Stimulated activated CD4-positive, alpha-beta T cell treated with anti-CD3 and anti-CD28 coated beads, Interleukin-2, amount 100 ng/mL, for 24 hours (primary cell): ENCODE results near the gene FASN.

Source experiments
- DNase-seq, 2 donors: peaks; one replicate each; pipeline ENCODE4 v3.0.0-alpha.2; 2020

Gene FASN

DNA sequence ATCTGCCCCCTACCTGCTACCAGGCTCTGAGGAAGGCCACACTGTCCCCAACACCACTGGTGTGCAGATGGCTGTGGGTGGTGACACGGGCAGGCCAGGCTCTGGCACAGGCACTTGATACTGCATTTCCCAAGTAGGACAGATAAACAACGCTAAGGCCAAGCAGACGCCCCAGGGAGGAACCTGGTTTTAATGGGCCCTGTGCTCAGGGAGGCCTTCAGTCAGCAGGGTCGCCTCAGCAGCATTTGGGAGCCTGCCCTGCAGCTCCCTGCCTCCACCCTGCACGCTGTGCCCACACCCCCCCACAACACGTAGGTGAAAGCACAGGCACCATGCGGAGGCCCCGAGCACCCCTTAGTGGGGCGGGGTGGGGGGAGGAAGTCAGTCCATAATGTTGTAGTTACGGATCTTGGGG is 3.3 kb upstream of the FASN start:
- peak in 1 of 2 donors; percentile 8 for DNase-seq

DNA sequence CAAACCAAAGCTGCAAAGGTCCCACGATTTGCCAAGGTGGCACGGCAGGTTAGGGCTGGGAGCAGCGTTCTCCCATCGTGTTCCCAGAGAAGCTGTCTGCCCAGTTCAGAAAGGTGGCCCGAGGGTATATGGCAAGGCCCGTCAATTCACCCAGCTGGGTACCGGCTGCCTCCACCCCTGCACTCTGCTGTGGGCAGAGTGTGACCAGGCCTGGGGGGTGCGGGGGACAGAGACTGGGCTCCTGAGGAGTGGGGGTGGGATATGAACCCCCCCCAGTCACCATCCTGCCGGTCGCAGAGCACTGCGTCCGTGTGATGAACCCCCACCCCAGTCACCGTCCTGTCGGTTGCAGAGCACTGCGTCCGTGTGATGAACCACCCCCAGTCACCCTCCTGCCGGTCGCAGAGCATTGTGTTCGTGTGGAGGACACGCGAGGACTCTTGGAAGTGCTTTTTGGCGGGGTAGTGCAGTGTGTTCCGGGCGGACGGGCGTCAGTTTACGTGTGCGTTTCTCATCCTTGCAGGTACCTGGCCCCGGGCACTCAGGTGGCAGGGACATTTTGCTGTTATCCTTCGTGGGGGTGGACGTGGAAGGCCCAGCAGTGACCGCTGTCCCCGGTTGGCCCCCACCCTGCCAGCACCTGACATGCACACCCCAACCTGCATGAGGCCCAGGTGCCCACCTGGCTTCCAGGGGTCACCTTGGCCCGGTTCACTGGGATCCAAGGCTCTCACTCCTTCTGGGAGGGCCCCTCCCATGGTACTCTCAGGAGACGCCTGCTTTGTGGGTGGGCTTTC is 2.7 kb upstream of the FASN start:
- DNase-seq: peak in 1 of 2 donors; percentile 10

DNA sequence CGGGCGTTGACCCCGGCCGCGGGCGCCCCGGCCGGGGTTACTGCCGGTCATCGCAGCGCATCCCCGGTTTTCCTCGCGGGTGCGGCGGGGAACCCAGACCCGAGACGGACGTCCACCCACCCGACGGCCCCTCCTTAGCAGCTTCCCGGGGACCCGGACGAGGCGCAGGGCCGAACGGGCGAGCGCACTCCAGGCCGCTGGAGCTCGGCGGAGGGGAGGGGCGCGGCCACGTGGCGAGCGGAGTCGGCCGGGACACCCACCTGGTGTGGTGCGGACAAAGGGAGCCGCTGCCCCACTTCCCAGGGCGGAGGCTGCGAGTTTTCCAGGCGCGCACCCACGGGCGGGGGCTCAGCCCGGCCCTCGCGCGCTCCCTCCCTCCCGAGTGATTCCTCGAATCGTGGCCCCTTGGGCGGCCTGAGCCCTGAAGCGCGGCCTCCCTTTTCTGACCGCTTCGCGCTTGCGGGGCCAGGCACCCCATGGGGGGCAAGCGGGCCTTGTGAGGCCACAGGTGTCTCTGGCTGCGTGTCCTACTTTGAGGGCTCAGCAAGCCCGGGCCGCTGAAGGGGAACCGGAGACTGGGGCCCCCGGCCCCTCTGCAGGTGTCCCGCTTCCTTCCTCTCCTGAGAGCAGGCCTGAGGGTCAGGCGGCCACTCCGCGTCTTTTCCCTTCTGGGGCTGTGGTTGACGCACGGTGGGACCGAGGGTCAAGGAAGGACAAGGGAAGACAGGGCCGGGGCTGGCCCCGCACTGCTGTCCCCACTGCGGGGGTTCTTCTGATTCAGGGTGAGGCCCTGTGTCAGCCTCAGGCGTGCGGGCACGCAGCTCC is 1.1 kb upstream of the FASN start:
- DNase-seq: no peak

DNA sequence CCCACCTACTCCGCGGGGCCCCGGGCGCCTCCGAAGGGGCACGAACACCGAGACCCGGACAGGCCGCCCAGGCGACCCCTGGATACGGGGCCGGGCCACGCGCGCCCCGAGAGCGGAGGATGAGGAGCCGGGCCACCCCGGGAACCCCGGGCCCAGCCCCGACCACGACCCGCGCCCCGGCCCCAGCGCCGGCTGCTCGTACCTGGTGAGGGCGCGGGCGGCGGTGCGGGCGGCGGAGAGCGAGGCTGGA is 192 bp downstream of the FASN start:
- peak in 1 of 2 donors; percentile 49 for DNase-seq

DNA sequence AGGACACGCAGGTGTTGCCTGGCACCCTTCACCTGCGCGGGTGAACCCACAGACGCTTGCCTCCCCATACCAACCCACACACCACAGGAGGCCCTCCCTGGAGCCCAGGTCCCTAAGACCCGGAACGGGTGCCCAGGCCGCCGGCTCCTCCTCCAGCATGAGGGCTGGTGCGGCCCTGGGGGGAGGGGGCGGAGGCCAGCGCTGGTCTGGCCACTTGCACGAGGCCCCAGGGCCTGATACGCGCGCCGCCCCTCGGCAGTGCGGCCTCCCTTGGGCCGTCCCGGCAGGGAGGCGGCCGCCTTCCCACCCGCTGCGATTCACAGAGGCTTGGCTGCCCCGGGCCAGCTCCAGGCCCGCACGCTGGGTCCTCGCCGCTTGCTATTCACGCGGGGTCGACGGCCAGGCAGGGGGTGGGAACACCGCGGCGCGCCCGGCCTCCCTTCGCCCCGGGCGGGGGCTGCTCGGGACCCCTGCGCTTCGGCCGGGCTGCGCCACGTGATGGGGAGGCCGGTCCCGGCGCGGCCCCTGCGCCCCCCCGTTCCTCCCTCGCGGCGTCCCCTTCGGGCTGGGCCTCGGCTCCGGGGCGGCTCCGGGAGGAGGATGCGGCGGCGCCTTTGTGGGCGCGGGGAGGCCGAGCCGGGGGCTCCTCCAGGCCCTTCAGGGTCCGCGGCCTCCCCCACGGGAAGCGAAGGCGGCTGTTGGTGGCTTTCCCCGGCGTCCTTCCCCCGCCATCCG is 685 bp downstream of the FASN start:
- DNase-seq: peak in 1 of 2 donors; percentile 43

DNA sequence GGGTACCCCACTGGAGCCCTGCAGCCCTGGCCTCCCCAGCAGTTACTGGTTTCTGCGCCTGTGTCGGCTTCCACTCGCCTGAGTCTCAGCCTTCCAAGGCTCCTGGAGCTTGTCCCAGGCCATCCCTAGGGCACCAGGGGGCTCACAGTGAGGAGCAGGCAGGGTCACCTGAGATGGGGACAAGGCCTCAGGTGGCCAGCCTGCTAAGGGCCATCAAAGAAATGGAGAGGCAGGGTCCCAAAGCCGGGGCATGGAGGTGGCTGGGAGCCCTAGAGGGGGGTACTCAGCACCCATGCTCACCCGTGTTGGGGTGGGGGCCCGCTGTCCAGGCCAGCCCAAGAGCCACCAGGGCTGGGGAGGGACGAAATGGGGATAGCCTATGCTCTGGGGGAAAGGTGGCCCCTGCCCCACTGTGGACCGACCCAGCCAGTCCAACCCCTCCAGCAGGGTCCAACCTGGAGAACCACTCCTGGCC is 1.3 kb downstream of the FASN start:
- peak in 1 of 2 donors; percentile 13 for DNase-seq

DNA sequence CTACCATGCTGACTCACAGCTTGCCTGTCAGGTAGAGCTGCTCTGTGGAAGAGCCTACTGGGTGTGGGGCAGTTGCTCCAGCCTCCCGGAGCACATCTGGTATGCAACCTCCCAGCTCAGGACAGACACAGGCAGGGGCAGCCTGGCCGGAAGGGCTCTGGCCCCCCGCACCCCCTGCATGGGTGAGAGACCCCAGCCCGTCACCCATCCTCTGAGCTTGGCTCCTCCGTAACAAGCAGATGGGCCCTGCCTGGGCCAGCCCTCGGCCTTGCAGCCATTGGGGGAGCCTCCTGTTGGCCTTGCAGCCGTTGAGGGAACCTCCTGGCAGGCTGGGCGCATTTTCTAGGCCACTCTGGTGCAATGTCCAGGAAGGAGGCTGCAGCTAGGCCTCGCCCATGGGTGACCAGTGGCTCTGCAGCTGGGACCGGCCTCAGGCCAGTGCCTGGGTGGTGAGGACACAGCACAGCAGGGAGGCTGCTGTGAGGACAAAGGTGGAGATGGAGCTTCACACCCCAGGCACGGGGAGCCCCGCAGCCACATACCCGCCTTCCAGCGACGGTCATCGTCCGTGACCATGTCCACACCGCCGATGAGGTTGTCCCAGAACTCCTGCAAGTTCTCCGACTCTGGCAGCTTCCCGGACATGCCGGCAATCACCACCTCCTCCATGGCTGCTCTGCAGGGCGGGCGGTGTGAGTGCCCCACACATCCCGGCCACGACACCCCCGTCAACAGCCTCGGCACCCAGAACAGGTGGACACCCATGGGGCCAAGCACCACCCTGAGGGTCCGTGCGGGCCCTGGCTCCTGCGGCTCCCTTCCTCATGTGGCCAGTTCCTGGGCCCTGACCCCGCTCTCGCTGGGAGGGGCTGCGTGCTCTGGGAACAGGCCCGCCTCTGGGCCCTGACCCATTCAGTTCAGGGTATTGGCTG is 2.0 kb downstream of the FASN start:
- peak in 1 of 2 donors; percentile 4 for DNase-seq

DNA sequence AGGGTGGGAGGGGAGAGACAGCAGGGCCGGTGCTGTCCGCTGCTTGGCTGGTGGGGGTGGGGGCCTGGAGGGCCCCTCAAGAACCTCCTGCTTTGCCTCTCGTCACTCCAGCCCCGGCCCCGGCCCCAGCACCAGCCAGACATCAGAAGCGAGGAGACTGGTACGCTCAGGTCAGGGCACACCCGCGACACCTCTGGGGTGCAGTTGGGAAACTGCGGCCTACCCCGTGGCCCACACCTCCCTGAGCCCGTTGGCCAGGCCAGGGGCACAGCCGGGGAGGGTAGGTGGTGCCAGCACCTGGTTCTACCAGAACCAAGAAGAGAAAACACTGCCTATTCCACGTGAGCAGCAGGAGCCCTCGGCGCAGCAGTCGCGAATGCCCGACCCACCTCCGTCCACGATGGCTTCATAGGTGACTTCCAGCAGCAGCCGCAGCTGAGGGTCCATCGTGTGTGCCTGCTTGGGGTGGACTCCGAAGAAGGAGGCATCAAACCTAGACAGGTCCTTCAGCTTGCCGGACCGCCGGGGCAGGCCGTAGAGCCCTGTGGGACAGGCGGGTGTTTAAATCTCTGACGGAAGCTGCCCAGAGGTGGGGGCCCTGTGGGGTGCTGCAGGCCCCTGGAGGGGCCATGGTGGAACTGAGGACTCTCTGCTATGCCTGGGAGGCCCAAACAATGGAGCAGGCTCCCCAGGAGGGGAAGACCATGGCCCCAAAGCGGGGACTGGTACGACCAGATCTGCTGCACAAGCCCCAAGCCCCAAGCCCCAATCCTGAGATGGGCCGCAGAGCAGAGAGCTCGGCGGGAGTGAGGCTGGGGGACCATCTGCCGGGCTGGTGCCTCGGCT is 2.9 kb downstream of the FASN start:
- peak in 1 of 2 donors; percentile 4 for DNase-seq

DNA sequence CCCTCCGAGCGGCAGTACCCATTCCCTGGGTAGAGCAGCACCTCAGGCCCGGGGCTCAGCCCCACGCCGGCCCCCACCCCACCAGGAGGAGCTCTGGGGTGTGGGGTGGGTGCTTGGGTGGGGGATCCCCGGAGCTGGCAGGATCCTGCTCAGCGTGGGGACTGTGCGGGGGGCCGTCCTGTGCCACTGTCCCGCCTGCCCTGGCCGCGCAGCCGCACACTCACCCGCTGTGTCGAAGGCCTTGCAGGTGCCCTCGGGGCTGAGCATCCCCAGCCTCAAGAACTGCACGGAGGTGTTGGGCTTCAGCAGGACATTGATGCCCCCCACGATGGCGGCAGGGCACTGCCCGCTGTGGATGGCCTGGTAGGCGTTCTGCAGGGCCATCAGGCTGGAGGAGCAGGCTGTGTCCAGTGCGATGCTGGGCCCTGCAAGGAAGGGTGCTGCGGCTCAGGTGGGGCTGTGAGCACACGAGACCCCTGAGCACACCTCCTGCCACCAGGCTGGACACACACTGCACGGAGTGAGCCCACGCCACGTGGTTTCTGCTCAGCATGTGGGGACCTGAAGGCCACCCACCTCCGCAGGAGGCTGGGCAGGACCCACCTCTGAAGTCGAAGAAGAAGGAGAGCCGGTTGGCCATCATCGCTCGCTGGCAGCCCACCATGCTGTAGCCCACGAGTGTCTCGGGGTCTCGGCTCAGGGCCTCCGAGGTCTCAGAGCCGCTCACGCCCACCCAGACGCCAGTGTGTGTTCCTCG is 4.9 kb downstream of the FASN start:
- no peak for DNase-seq

DNA sequence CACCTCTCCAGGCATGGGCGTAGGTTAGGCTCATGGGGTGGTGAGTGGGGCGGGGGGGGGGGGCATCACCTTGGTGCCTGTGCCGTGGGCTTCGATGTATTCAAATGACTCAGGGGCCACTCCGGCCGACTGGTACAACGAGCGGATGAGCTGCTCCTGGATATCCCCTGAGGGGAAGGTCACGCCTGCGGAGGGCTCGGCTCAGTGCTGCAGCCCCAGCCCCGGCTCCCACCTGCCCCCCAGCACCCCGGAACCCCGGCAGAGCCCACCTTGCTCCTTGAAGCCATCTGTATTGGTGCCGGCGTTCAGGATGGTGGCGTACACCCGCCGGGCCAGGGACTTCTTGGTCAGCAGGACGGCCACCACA is 5.4 kb downstream of the FASN start:
- no peak for DNase-seq

DNA sequence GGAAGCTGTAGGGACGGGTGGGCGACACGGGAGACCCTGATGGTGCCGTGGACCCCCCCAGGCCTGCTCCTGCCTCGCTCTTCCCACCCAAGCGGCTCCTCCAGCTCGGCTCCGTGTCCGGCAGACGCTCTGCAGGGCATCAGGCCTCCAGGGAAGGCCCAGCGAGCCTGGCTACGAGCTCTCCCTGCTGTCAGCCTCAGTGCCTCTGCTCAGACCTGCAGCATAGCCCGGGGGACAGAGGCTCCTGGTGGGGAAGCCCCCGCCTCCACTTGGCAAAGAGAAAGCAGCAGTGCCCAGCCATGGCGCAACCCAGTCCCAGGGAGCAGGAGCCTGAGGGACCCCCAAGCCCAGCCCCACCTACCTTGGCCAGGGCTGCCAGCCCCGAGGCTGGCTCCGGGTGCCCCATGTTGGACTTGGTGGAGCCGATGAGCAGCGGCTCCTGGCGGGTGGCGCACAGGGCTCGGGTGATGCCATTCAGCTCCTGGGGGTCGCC is 5.9 kb downstream of the FASN start:
- no peak for DNase-seq

DNA sequence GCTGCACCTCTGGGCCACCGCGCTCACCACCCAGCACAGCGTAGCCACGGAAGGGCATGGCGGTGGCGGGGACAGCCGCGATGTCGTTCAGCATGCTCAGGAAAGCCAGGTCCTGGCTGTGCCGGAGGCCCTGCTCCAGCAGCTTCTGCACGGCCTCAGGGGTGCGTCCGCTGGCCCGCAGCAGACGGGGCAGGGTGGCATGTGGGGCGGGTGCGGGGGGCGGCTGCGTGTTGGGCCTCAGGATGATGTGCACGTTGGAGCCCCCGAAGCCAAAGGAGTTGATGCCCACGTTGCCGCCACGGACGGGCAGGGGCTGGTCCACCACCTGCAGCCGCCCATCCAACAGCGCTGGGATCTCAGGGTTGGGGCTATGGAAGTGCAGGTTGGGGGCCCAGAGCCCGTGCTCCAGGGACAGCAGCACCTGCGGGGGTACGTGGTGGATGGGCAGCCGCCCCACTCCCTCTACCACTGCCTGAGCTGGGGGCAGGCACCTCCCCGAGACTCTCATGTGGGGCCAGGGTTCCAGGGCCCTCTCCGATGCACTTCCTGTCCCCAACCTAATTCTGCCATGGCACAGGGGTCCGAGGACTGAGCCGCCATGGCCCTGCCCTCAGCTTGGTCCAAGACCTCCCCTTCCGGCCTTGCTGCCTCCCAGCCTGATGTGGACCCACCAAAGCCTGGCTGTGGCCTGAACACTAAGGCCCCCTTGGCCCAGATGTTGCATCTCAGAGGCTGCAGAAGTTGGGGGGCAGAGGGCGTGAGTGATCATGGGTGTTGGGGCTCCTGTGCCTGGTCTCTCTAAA is 6.6 kb downstream of the FASN start:
- DNase-seq: no peak

DNA sequence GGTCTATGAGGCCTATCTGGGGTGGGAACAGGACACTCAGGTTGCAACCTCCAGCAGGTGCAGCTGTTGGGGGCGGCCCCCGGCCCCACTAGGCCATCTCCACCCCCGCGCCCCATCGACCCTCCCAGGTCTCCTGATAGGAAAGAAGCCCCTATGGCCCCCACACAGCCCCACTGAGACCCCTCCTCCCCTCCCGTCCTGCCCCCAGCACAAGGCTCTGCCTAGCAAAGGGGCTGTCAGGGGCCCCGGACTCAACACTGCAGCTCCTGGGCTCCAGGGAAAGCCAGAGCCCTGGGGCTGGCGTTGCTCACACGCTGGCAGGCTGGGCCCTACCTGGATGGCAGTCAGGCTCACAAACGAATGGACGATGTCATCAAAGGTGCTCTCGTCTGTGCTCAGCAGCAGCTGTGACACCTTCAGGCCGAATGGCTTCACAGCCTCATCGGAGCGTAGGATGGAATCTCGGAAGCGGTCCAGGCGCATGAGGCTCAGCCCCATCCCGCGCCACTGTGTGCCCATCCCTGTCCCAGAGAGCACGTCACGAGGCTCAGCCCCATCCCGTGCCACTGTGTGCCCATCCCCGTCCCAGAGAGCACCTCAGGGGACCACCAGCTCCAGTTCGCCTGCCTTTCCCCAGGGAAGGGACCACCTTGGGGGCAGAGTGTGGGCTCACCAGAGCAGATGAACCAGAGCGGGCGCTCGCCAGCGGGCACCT is 7.3 kb downstream of the FASN start:
- no peak for DNase-seq

DNA sequence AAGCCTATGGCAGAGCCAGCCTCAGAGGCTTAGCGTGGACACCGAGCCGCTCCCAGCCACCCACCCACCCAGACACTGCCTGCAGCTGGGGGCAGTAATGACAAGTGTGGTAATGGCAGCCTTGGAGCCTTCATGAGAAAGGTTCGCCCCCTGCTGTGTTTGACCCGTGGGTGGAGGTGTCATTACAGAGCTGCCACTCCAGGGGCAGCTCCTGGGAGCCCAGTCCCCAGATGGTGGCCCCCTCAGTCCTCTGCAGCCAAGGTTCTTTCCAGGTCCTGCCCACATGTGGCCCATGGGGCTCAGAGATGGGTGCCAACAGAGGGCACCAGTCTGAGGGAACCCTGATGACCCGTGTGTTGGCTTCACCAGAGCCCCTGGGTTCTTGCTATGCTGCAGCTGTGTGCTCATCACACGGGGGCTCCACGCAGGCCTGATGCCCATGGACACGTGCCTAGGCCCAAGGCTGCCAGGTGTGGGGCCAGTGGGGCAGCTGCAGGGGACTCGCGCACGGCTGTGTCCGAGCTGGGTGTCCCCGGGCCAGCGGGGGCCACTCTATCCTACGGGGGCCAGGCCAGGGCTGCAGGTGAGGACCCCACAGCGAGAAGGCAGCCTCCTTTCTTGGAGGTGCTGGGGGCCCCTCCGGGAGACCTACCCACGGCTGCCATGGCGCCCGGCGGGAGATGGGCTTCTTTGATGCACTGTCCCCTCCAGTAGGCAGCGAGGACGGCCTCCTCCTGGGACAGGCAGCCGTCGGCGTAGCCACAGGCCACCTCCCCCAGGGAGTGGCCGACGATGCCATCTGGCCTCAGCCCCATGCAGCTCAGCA is 8.1 kb downstream of the FASN start:
- peak in 1 of 2 donors; percentile 3 for DNase-seq

DNA sequence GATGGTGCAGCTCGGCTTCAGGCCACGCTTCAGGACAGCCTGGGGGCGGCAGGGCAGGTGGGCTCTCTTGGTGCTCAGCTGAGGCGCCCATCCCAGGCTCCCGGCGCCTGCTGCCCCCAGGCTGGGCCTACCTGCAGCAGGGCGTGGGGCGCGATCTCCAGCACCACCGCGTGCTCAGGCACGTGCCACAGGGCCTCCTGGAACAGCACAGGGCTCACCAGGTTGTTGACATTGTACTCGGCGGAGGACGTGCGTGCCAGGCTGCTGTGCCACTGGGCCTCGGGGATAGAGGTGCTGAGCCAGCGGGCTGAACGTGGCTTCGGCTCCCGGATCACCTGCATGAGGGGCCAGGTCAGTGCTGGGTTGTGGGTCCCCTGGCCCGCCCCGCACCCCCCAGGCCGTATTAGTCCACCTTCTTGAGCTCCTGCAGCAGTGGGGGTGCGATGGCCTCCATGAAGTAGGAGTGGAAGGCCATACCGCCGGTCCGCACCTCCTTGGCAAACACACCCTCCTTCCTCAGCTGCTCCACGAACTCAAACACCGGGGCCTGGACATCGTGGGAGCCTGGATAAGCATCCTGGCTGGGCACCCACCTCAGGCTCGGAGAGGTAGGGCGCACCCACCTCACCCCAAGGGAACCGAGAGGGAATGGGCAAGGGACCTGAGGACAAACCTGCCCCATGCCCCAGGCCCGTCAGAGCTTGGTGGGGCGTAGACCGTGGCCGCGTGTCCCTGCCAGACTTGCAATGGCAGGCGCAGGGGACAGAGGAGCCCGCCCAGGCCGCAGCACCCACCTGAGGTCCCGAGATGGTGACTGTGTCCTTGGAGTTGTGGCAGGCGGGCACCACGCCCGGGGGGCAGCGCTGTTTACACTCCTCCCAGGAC is 9.0 kb downstream of the FASN start:
- peak in 1 of 2 donors; percentile 2 for DNase-seq

DNA sequence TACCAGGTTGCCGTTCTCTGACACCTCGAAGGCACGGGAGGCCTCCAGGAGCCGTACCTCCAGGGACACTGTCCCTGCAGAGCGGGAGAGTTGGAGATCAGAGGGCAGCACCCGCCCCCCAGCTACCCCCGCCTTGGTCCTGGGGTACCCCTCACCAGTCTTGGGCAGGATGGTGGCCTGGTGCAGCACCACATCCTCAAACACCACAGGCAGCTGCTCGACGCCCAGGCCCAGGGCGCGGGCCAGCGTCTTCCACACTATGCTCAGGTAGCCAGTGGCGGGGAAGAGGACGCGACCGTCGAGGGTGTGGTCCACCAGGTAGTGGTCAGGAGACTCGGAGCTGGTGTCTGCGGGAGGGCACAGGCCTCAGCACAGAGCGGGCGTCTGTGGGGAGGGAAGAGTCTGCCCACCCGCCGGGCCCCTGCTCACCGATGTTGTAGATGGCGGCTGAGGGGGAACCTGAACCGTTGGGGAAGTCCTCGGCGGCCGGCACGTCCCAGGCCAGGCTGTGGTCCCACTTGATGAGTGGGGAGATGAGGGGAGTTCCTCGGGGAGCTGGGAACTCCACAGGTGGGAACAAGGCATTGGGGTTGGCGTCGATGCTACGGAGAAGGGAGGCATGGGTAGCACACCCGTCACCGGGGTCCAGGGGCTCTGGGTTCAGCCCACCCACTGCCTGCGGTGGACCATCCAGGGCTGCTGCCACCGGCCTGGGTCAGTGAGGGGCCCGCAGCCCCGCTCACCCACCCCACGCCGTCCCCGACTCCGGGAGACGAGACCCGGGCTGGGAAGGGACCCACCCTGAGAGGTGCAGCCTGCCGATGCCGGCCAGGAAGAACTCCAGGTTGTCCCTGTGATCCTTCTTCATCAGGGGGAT is 9.8 kb downstream of the FASN start:
- DNase-seq: no peak
